Body of pancreas (tissue), 4 donors: ENCODE results near the gene GRID1. TPM values are rescaled to one million over a fixed set of nuclear protein-coding genes. Genes with fewer than 3 reads are reported as not detected.
"Not testable (repeated sequence)": the region's sequence is repeated elsewhere in the genome, so short reads cannot be mapped to it uniquely, and the experiment has no call there.

ENCODE experiments used
- ATAC-seq: fragments of 150-250 bp; one replicate; pipeline ENCODE4 v1.9.1; 2016
- DNase-seq, 4 donors: peaks; one replicate each; pipeline ENCODE4 v3.0.0-alpha.2; 2019
- H3K27ac ChIP-seq, 4 donors: fragments of 200-600 bp; sonication (generic); 1 replicate in 3 of 4; 2 replicates in 1 of 4; pipeline versions ENCODE4 v1.5.1 to v1.6.1; 2016 to 2019; ENCODE audit warnings: mild to moderate bottlenecking in 1 of 4, mixed read lengths in 1 of 4, moderate library complexity in 1 of 4
- H3K27me3 ChIP-seq, 2 donors: fragments of 200-600 bp; sonication (generic); one replicate each; pipeline ENCODE4 v1.6.0; 2016; ENCODE audit warnings: mild to moderate bottlenecking in 1 of 2
- H3K36me3 ChIP-seq, 2 donors: fragments of 200-600 bp; sonication (generic); replicated peaks in 1 of 2; 2 replicates each; pipeline ENCODE4 v1.5.1; 2016; ENCODE audit warnings: low read depth in 2 of 2; ENCODE audit not compliant: insufficient read depth in 1 of 2
- H3K4me1 ChIP-seq: fragments of 200-600 bp; sonication (generic); one replicate; pipeline ENCODE4 v1.6.0; 2016
- H3K4me3 ChIP-seq, 2 donors: fragments of 200-600 bp; sonication (generic); 1 replicate in 1 of 2; 2 replicates in 1 of 2; pipeline ENCODE4 v1.5.1; 2016 to 2019
- H3K9me3 ChIP-seq, 3 donors: fragments of 200-600 bp; sonication (generic); 1 replicate in 2 of 3; 2 replicates in 1 of 3; pipeline ENCODE4 v1.5.1; 2016
- POLR2A ChIP-seq, 3 donors: fragments of 450-650 bp; IDR thresholded peaks; one replicate each; pipeline ENCODE4 v1.6.1; 2016; ENCODE audit warnings: antibody characterized with exemption in 3 of 3, mild to moderate bottlenecking in 2 of 3
- WGBS, 2 donors: methylation state at CpG; one replicate each; pipeline ENCODE4 v1.1.5; 2017; 5-methylcytosine and 5-hydroxymethylcytosine counted together
- intact Hi-C: fragments of 100-400 bp; cut with DNase I; formaldehyde crosslinking; loops from one replicate; pipeline ENCODE4 v1.15.1; 2023
- total RNA-seq, 2 donors: library from RNA; depleted of rRNA; stranded (reverse); fragments of >200 nt; gene quantifications; one replicate each; pipeline ENCODE4 v1.1.0, GENCODE V29; 2016
- TF ChIP-seq, protein P1 (sequence below), 7 experiments: fragments of 450-650 bp in 4 of 7; fragments of 200-600 bp in 3 of 7; sonication (generic) in 3 of 7; IDR thresholded peaks; one replicate each; pipeline ENCODE4 v1.5.1; 2016 to 2019; ENCODE audit warnings: antibody characterized with exemption in 7 of 7

Gene GRID1
- total RNA-seq, 2 donors from 2014 or later: 1.0 to 1.6 TPM

DNA sequence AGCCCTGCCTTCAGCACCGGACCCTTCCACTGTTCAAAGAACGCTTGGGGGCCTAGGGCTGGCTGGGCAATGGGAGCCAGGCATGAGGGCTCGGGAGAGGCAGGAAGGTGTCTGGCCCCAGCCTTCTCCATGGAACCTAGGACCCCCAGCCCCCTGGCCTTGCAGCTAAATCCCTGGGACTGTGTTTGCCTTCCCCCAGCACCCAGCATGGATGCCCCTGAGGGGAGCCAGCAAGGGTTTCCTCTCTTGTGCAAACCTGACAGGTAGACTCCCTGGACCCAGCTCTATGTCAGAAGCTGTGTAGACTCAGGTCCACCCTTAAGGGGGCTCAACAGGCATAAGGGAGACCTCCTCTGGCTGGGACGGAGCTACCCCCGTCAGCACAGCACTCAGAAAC lies 288.0 kb downstream of the GRID1 start:
- DNase-seq: no peak

DNA sequence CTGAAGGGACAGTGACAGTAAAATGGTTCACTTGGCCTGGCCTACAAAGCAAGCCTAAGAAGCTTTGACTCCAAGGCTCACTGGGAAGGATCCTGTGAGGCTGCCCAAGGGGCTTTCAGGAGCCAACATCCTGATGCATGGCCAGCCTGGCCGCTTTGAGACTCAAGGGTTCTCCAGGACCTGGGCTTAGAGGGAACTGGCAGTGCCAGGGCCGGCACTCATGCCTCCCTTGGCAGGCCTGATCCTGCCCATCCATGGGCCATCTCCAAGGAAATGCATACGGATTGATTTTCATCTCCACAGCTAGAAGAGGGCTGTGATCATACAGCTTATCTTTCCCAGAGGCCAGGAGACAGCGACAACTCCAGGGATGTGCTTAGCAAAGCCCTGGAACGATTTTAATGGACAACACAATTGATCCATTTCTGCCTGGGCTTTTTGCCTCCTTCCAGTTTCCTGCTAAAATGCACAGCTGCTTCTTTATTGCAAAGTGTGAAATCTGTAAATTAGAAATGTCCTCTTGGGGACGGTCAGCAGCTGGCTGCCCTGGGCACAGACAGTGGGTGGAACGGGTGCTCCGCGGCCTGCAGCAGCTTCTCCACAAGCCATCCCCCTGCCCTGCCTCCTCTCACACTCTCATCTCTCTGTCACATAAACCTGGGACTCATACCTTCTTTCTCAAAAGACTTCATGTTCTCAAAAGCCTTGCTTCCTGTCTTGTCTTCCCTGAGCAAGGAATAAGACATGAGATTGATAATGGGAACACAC lies 288.5 kb downstream of the GRID1 start:
- DNase-seq: no peak
- no peak for TF ChIP-seq POLR2A (IDR thresholded peaks at IDR 0.05)
- TF ChIP-seq, protein P1, sequence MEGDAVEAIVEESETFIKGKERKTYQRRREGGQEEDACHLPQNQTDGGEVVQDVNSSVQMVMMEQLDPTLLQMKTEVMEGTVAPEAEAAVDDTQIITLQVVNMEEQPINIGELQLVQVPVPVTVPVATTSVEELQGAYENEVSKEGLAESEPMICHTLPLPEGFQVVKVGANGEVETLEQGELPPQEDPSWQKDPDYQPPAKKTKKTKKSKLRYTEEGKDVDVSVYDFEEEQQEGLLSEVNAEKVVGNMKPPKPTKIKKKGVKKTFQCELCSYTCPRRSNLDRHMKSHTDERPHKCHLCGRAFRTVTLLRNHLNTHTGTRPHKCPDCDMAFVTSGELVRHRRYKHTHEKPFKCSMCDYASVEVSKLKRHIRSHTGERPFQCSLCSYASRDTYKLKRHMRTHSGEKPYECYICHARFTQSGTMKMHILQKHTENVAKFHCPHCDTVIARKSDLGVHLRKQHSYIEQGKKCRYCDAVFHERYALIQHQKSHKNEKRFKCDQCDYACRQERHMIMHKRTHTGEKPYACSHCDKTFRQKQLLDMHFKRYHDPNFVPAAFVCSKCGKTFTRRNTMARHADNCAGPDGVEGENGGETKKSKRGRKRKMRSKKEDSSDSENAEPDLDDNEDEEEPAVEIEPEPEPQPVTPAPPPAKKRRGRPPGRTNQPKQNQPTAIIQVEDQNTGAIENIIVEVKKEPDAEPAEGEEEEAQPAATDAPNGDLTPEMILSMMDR (IDR thresholded peaks at IDR 0.05): no peak

More for the DNA sequence above, 288.0 kb downstream of the GRID1 start:
- ATAC-seq: no peak
- Histone ChIP-seq H3K27me3 (no peaks in the 10 kb centered on the region), H3K9me3 (no peaks in the 10 kb centered on the region), H3K36me3 (no peaks in the 10 kb centered on the region), H3K4me3 (no peak overlapping the region), H3K4me1 (no peaks in the 10 kb centered on the region), H3K27ac (no peak overlapping the region)
- intact Hi-C loops: no loop called here
- 72 to 77% methylated on average over 3 to 5 of the region's 5 CpGs for WGBS, 2 donors
- TF ChIP-seq, protein P1 (IDR thresholded peaks at IDR 0.05): no peak
- no peak for TF ChIP-seq POLR2A (IDR thresholded peaks at IDR 0.05)

GRCh38 chr10:86077271-86077670 lies 289.3 kb downstream of the GRID1 start:
- H3K4me1 ChIP-seq: no peaks in the 10 kb centered on the region
- intact Hi-C loops: no loop called here
- no peak for ATAC-seq

More for the DNA sequence above, 288.5 kb downstream of the GRID1 start:
- no peak for ATAC-seq
- WGBS, 2 donors: 82 to 83% methylated on average over 7 to 9 of the region's 9 CpGs
- H3K9me3 ChIP-seq: no peaks in the 10 kb centered on the region
- no peak overlapping the region for H3K4me3 ChIP-seq
- H3K27me3 ChIP-seq: no peaks in the 10 kb centered on the region
- no peak overlapping the region for H3K27ac ChIP-seq
- no peaks in the 10 kb centered on the region for H3K36me3 ChIP-seq
- intact Hi-C loops: no loop called here
- H3K4me1 ChIP-seq: no peaks in the 10 kb centered on the region

DNA sequence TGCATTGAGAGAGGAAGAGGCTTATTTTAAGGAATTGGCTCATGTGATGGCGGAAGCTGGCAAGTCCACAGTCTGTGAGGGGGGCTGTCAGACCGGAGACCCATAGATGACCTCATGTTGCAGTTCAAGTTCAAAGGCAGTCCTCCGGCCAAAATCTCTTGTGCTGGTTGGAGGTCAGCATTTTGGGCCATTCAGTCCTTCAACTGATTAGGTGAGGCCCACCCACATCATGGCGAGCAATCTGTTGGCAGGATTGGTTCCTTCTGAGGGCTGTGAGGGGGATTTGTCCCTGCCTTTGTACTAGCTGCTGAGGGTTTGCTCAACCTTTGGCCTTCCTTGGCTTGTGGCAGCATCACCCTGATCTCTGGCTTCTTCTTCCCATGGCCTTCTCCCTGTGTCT lies 290.1 kb downstream of the GRID1 start:
- H3K36me3 ChIP-seq, intact Hi-C loops, H3K9me3 ChIP-seq, H3K4me1 ChIP-seq, H3K27me3 ChIP-seq, DNase-seq, ATAC-seq, H3K4me3 ChIP-seq, H3K27ac ChIP-seq: not testable (repeated sequence)
- 87 to 96% methylated on average over 3 to 4 of the region's 4 CpGs for whole genome bisulfite sequencing, 2 donors

More at GRCh38 chr10:86077271-86077670, 289.3 kb downstream of the GRID1 start:
- no peaks in the 10 kb centered on the region for H3K9me3 ChIP-seq
- no peaks in the 10 kb centered on the region for H3K36me3 ChIP-seq
- no peaks in the 10 kb centered on the region for H3K27me3 ChIP-seq
- no peak overlapping the region for H3K27ac ChIP-seq
- no peak overlapping the region for H3K4me3 ChIP-seq
- TF ChIP-seq POLR2A (IDR thresholded peaks at IDR 0.05): no peak
- TF ChIP-seq, protein P1 (IDR thresholded peaks at IDR 0.05): no peak
- DNase-seq: no peak
- 86 to 87% methylated on average over 6 of the region's 6 CpGs for WGBS, 2 donors

DNA sequence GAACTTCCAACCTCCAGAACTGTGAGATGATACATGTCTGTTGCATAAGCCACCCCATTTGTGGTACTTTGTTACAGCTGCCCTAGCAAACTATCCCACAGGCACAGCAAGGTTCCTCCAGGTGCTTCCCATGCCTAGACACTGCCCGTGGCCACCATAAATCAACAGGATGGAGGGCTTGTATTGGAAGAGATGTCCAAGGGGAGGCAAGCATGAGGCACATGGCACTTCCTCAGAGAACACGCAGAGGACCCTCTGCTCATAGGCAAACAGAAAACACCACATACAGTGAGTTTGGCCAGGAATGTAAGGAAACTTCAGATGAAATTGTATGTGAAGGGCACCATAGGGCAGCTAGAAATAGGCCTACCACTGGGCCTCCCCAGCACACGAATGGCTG lies 291.1 kb downstream of the GRID1 start:
- no peak overlapping the region for H3K27ac ChIP-seq
- no peaks in the 10 kb centered on the region for H3K9me3 ChIP-seq
- H3K27me3 ChIP-seq: no peaks in the 10 kb centered on the region
- 79 to 80% methylated on average over 3 of the region's 3 CpGs for WGBS, 2 donors
- H3K4me3 ChIP-seq: no peak overlapping the region
- no peaks in the 10 kb centered on the region for H3K36me3 ChIP-seq
- intact Hi-C loops: no loop called here
- no peak for ATAC-seq
- TF ChIP-seq, protein P1 (IDR thresholded peaks at IDR 0.05): no peak
- no peak for TF ChIP-seq POLR2A (IDR thresholded peaks at IDR 0.05)
- DNase-seq: no peak
- H3K4me1 ChIP-seq: no peaks in the 10 kb centered on the region
